ENCODE measurements around the gene TAMALIN.

GRCh38 chr12:52063981-52064649 lies 57.4 kb downstream of the TAMALIN start:
- no peak for TF ChIP-seq CTCF (IDR thresholded peaks at IDR 0.05; ENCODE audit: poor library complexity, severe bottlenecking)
- no peak for TF ChIP-seq REST (IDR thresholded peaks at IDR 0.05; ENCODE audit: borderline replicate concordance)
- TF ChIP-seq MXI1 (conservative IDR thresholded peaks at IDR 0.05; ENCODE audit: poor library complexity, severe bottlenecking) = no peak

Data from neural cell (in vitro differentiated cells).